ENCODE data around the gene SLC44A5.
"Not testable (repeated sequence)": the region's sequence is repeated elsewhere in the genome, so short reads cannot be mapped to it uniquely, and the experiment has no call there.

Gene SLC44A5

DNA sequence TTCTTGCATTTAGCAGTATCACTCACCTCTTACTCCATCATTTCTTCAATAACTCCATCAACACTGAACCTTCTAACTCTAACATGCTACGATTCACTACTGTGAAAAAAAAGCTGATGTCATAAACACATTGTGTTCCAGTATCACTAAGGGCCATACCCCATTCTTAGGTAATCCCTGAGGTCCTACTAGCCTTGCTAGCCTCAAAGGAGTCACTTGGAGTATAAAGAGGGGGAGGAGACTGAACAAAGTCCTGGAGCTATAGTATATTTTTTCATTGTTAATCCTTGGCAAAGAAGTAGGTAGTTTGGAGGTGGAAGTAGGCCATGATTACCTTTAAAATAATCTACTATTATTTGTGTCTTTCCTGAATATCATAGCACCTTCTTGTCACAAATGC lies at the start of gene SLC44A5:
Gene SLC44A5 (minus strand): TSS at position 101 of the 400 bp plus-strand sequence. CDS start 69,667 bp downstream, outside the sequence.
- in situ Hi-C loops (cut with HindIII; ENCODE audit: low sequenced_read_pairs): no loop called here
- TF ChIP-seq CTCF (IDR thresholded peaks at IDR 0.05; ENCODE audit: low read depth, low read length, missing control alignments): no peak
- no peak within 1 kb of the TSS for H3K4me3 ChIP-seq (ENCODE audit: low read depth, low read length)
- no peak for DNase-seq (ENCODE audit: low read depth)

GRCh38 chr1:75655931-75656330 lies 45.0 kb upstream of the SLC44A5 start:
- in situ Hi-C loops (cut with HindIII; ENCODE audit: low sequenced_read_pairs): no loop called here
- TF ChIP-seq CTCF (IDR thresholded peaks at IDR 0.05; ENCODE audit: low read depth, low read length, missing control alignments): no peak
- no peak overlapping the region for H3K4me3 ChIP-seq (ENCODE audit: low read depth, low read length)
- no peak for DNase-seq (ENCODE audit: low read depth)

DNA sequence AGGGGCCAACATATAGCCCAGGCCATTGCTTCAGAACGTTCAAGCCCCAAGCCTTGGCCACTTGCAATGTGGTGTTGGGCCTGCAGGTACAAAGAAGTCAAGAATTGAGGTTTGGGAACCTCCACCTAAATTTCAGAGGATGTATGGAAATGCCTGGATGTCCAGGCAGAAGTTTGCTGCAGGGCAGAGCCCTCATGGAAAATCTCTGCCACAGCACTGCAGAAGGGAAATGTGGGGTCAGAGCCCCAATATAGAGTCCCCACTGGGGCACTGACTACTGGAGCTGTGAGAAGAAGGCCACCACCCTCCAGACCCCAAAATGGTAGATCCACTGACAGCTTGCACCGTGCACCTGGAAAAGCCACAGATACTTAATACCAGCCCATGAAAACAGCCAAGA lies 36.3 kb upstream of the SLC44A5 start:
- in situ Hi-C loops (cut with HindIII; ENCODE audit: low sequenced_read_pairs): loop anchor here (25.0 kb wide), 1 partner anchor 385 kb away; no protein-coding TSS in a partner anchor

DNA sequence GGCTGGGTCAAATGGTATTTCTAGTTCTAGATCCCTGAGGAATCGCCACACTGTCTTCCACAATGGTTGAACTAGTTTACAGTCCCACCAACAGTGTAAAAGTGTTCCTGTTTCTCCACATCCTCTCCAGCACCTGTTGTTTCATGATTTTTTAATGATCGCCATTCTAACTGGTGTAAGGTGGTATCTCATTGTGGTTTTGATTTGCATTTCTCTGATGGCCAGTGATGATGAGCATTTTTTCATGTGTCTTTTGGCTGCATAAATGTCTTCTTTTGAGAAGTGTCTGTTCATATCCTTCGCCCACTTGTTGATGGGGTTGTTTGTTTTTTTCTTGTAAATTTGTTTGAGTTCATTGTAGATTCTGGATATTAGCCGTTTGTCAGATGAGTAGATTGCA lies 34.2 kb upstream of the SLC44A5 start:
- in situ Hi-C loops (cut with HindIII; ENCODE audit: low sequenced_read_pairs): loop anchor here (25.0 kb wide), 1 partner anchor 383 kb away; no protein-coding TSS in a partner anchor
- not testable (repeated sequence) for H3K4me3 ChIP-seq (ENCODE audit: low read depth, low read length); DNase-seq (ENCODE audit: low read depth)

More for the DNA sequence above, 36.3 kb upstream of the SLC44A5 start:
- H3K4me3 ChIP-seq (ENCODE audit: low read depth, low read length); DNase-seq (ENCODE audit: low read depth): not testable (repeated sequence)

DNA sequence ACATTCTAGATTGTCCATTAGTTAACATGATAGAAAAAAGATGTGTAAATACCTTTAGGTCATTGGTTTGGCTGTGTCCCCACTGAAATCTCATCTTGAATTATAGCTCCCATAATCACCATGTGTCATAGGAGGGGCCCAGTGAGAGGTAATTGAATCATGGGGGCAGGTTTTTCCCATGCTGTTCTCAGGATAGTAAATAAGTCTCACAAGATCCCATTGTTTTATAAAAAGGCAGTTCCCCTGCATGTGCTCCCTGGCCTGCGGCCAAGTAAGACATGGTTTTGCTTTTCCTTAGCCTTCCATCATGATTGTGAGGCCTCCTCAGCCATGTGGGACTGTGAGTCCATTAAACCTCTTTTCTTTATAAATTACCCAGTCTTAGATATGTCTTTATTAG lies 32.5 kb upstream of the SLC44A5 start:
- no peak overlapping the region for H3K4me3 ChIP-seq (ENCODE audit: low read depth, low read length)
- in situ Hi-C loops (cut with HindIII; ENCODE audit: low sequenced_read_pairs): loop anchor here (25.0 kb wide), 1 partner anchor 381 kb away; no protein-coding TSS in a partner anchor
- TF ChIP-seq CTCF (IDR thresholded peaks at IDR 0.05; ENCODE audit: low read depth, low read length, missing control alignments): no peak
- DNase-seq (ENCODE audit: low read depth): no peak

- no peak for TF ChIP-seq CTCF (IDR thresholded peaks at IDR 0.05; ENCODE audit: low read depth, low read length, missing control alignments)
- in situ Hi-C loops (cut with HindIII; ENCODE audit: low sequenced_read_pairs): loop anchor here (25.0 kb wide), 1 partner anchor 379 kb away; no protein-coding TSS in a partner anchor
- no peak for DNase-seq (ENCODE audit: low read depth)
- no peak overlapping the region for H3K4me3 ChIP-seq (ENCODE audit: low read depth, low read length)
These were observed 30.4 kb upstream of the SLC44A5 start for GRCh38 chr1:75641325-75641724.

GRCh38 chr1:75640137-75640536 lies 29.2 kb upstream of the SLC44A5 start:
- no peak for TF ChIP-seq CTCF (IDR thresholded peaks at IDR 0.05; ENCODE audit: low read depth, low read length, missing control alignments)
- DNase-seq (ENCODE audit: low read depth): no peak
- in situ Hi-C loops (cut with HindIII; ENCODE audit: low sequenced_read_pairs): loop anchor here (25.0 kb wide), 1 partner anchor 378 kb away; no protein-coding TSS in a partner anchor
- no peak overlapping the region for H3K4me3 ChIP-seq (ENCODE audit: low read depth, low read length)
